HG03460 (cell line): ENCODE data around the gene SLC35B2.

Experiments used
- ATAC-seq: cut with Tn5 transposase; IDR thresholded peaks from one replicate; pipeline ENCODE4 v1.9.1; 2021; ENCODE audit not compliant: unreplicated experiment

SLC35B2 gene

DNA sequence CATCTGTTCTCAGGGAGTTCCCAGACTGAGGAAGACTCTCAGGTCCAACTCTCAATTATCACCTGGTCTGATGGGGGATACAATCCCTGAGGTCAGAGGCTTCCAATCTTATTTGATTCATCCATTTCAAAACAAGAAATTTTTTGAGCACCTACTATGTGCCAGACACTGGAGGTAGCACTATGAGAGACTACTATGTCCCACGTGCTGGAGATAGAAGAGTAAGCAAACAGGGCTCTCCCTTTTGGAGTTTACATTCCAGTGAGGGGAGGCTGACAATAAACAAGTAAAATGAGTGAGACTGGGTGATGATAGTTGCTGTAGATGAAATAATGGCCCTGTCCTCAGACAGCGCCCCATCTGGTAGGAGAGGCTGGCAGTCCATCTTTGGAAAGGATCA is 29.4 kb upstream of the SLC35B2 start:
- ATAC-seq, result no peak

DNA sequence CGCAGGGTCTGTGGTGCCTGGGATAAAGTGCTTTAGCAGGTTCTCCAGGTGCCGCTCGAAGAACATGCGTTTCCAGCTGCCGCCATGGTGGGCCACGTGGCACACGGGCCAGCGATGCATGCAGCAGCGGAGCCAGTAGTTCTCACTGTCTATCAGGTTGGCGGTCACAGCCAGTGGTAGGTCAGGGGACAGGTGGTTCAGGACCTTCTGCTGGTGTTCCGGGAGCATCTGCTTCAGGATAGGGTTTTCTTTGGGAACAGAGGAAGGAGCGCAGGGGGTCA is 28.9 kb upstream of the SLC35B2 start:
- ATAC-seq, result no peak

DNA sequence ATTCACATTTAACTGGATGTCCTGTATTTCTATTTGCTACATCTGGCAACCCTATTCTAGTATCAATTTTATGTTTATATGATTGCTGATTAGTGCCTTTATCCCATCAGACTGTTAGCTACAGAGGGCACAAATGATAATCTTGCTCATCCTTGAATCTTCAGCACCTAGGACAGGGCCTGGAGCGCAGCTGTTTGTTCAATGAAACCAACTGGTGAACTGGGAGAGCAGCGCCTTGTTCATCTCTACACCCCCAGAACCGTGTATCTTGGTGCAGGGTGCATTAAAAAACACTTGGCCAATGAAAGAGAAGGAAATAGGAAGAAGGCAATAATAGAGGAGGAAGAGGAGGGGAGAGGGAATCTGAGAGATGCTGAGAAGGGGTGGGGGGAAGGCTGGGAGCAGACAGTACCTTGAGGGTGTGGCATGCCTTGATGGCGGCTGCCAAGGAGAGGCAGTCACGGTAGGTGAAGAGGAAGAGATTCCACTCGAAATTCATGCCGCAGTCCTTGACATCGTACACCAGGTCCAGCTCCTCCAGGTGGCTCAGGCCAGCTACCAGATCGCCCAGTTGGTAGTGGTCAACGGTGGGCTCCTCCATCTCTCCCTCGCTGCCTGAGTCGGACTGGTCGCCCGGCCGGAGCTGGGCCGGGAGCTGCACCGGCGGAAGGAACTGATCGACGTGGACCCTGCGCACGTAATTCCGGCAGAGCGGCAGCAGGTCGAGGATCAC is 28.4 kb upstream of the SLC35B2 start:
- no peak for ATAC-seq

DNA sequence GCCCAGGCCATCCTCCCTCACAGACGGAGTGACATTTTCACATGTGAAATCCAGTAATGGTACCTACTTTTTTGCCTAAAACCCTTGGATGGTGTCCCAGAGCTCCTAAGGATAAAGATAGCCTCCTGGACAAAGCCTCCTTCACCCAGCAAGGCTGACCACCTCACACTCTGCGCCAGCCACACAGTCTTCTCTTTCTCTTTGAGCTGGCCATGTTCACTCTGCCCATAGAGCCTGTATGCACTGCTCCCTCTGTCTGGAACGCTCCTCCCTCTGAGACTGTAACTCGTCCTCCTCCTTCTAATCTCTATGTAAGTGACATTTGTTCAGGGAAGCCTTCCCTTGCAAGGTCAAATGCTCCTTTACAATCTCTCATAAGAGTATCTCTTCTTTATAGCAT is 27.5 kb upstream of the SLC35B2 start:
- ATAC-seq, result no peak

DNA sequence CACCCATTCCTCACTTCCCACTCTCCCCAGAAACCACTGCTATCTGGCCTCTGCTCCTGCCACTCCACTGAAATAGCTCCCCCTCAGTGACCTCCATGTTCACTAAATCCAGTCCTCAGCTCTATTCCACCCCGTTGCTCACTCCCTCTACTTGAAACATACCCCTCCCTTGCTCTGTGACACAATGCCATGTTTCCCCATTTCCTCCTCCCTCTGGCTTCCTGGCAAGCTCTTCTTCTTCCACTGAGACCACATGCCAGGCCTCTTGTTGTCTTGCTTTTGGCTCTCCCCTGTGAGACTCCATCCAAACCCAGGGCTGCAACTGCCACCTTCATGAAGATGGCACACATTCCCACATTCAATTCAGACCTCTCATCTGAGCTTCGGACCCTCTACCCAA is 26.8 kb upstream of the SLC35B2 start:
- ATAC-seq, result no peak

DNA sequence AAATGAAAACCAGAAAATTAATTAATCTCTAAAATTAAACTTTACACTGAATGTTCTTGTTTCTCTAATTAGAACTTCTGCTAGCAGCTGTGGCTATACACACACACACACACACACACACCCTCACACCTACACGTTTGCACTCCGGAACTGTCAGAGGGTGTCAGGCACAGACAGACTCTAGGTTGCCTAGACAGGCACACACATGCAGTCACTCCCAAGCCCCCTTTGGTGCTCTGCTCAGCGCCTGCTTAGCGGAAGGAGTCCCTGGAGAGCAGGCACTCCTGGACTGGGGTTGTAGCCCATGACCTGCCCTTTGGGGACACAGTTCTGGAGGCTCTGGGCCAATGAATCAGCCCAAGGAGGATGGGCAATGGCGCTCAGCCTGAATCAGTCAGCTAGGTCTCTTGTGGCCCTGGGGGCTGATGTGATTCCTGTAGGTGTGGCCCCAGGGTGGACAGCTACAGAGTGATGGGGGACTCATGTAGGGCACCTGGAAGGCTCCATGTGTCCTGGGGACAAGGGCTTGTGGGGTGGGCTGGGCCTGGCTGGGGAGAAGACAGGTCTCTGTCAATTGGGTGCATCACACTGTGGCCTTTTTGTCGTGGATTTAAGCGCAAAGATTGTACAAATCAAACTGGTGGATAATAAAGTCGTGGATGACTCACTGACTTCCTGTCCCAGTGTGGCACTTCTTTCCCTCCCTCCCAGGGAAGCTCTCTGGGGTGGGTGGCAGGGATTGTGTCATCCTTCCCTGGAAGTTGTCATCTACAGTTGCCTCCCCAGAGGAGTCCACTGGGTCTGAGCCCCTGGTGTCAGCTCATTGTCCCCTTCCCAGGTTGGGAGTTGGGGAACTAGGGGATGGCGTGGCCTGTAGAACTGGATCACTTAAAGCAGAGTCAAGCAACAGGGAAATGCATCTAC is 21.7 kb upstream of the SLC35B2 start:
- no peak for ATAC-seq

DNA sequence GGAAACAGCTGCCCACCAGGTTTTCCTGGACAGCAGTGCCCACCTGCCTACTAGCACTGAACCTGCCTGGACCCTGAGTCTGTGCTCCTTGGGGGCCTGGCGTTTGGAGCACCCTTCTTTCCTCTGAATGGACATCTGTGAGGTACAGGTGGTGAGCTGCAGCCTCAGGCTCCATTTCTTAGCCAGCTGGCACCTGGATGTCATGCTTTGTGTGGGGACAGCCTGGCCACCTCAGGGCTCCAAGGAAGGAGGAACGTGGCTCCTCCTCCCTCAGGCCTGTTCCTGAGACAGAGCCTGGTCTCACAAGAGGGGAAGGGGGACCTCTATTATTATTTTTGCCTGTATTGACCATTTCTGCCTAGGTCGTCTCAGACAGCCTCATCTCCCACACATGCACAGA is 21.0 kb upstream of the SLC35B2 start:
- no peak for ATAC-seq

DNA sequence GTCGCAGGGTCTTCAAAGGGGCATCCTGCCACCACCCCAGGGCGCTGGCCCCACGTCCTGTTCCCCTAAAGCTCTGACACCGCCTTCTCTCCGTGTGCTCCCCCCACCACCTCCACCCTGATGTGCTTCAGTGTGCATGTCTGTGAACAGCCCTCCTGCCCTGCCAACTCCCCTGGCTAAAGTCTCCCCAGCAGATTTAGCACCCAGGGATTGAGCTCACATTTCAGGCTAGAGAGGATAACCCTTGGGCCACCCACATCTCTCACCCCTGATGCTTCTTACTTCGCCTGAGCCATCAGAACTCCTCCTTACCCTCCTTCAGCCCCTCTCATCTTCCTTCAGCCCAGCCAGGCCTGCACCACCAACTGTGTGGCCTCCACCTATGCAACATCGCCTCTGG is 20.4 kb upstream of the SLC35B2 start:
- ATAC-seq, result no peak

DNA sequence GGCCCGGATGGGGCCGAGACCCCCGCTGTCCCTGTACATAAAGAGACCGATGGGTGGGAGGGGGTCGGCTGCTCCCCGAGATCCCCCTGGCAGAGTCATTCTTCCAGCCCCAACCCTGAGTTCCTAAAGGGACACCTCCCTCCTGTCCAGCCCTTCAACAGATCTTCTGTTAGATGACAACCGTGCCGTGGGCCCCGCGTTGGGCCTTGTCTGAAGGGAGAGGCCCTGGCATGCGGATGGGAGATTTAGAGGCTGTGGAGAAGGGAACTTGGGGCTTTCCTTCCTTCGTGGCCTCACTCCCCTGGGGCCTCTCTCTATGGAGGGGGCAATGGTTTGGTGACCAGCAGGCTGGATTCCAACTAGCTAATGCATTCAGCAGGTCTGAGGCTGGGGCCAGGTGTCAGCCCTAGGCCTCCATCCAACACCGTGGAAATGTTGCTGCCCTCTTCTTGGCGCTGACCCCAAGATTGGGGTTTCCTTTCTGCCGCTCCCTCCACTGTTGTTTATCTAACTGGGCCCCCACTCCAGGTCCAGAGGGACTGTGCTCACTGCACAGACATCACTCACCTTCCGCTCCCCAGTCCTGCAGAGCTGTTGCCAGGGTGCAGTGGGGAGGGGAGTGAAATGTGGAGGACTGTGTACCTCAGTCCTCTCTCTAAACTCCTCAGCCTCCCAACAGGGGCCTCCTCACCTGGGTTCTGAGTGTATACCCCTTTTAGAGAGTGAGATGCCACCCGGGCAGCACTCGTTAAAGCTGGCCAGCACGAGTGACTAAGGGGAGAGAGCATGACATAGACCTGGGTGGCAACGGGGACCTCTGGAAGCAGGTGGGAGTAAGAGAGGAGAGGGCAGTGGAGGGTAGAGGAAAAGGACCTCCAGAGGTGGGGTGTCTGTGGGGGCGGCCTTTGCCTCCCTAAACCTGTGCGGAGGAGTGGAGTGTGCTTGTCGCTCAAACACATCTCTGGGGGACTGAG is 19.6 kb upstream of the SLC35B2 start:
- ATAC-seq, result no peak

DNA sequence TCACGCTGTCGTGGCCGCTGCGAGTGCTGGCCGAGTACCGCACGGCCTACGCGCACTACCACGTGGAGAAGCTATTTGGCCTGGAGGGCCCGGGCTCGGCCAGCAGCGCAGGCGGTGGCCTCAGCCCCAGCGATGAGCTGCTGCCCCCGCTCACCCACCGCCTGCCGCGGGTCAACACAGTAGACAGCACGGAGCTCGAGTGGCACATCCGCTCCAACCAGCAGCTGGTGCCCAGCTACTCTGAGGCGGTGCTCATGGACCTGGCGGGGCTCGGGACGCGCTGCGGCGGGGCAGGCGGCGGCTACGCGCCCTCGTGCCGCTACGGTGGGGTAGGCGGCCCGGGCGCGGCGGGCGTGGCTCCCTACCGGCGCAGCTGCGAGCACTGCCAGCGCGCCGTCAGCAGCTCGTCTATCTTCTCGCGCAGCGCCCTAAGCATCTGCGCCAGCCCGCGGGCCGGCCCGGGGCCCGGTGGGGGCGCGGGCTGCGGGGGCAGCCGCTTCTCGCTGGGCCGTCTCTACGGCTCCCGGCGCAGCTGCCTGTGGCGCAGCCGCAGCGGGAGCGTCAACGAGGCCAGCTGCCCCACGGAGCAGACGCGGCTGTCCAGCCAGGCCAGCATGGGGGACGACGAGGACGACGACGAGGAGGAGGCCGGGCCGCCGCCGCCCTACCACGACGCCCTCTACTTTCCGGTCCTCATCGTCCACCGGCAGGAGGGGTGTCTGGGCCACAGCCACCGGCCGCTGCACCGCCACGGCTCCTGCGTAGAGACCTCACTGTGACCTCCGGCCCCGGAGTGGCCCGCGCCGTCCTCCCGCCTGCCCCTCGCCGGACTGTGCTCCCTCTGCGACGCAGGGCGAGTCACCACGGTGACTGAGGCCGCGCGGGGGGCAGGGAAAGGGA is 18.7 kb upstream of the SLC35B2 start:
- no peak for ATAC-seq

DNA sequence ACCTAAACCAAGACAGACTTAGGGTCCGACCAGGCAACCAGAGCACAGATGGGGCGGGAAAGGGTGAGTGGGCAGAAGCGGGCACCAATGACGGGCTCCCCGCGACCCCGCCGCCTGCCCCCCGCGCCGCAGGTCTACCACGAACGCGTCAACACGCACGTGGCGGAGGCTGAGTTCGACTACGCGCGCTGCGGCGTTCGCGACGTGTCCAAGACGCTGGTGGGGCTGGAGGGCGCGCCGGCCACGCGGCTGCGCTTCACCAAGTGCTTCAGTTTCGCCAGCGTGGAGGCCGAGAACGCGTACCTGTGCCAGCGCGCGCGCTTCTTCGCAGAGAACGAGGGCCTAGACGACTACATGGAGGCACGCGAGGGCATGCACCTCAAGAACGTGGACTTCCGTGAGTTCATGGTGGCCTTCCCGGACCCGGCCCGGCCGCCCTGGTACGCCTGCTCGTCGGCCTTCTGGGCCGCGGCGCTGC is 18.0 kb upstream of the SLC35B2 start:
- ATAC-seq, result no peak

DNA sequence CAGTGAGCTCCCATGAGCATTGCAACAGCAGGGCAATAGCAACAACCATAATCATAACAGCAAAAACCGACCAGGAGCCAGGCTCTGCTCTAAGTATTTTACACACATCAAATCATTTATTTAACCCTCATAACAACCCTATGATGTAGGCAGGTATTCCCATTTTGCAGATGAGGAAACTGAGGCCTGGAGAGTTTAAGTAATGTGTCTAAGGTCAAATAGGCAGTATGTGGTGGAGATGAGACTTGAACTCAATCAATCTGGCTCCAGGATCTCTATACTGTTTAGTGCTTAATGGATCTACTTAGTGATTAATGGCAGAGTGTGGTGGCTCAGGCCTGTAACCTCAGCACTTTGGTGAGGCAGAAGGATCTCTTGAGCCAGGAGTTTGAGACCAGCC is 16.3 kb upstream of the SLC35B2 start:
- no peak for ATAC-seq

DNA sequence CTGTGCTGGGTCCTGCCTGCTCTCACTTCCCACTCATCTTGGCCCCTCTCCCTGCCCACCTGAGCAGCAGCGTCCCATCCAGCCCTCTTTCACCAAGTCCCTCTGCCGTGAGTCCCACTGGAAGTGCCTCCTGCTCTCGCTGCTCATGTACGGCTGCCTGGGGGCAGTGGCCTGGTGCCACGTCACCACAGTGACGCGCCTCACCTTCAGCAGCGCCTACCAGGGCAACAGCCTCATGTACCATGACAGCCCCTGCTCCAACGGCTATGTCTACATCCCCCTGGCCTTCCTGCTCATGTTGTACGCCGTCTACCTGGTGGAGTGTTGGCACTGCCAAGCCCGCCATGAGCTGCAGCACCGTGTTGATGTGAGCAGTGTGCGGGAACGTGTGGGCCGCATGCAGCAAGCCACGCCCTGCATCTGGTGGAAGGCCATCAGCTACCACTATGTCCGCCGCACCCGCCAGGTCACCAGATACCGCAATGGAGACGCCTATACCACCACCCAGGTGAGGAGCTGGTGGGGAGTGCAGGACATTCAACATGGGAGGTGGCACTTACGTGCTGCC is 15.8 kb upstream of the SLC35B2 start:
- no peak for ATAC-seq

DNA sequence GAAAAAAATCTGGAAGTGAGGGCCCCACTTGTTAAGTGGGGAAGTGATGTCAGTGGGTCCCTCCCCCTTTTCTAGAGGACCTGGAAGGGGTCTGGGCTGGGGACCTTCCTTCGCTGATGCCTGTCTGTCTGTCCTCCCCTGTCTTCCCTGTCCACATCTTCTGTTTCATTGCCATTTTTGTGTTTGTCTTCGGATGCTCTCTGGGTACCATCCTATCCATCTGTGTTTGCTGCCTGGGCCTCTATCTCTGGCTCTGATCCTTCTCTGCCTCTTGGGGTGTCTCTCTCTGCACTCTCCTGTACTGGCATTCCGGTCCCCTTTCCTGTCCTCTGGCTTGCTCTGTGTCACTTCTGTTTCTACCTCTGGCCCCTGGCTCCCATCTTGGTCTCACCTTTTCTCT is 15.2 kb upstream of the SLC35B2 start:
- ATAC-seq, result no peak

DNA sequence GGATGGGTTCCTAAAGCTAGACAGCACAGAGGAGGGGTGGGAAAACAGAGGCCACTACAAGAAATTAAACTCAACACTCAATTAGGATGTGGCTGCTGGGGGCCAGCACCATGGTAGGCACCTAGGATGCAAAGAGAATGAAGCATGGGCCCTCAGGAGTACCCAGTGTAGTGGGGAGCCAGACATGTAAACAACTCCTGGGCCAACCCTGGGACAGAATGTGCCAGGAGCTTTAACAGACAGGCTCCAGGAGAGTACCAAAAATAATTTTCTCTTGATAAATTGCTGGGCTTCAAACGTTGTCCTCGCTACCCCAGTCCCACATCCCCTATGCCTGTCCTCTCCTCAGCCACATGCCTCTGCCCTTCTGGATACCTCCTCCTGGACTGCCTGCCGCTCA is 14.6 kb upstream of the SLC35B2 start:
- no peak for ATAC-seq

DNA sequence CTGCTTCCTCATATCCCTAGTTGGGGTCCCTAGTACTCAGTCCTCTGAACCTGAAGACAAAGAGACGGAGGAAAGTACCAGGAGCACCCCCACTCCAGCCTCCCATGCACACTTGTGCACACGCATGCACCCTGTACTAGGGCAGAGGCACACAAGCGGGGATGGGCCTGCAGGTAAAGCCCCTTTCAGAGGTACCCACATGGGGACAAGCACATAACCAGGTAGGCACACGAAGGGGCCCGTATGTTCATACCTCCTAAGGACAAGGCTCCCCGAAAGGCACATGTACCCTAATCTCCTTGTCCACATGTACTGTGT is 14.0 kb upstream of the SLC35B2 start:
- no peak for ATAC-seq

DNA sequence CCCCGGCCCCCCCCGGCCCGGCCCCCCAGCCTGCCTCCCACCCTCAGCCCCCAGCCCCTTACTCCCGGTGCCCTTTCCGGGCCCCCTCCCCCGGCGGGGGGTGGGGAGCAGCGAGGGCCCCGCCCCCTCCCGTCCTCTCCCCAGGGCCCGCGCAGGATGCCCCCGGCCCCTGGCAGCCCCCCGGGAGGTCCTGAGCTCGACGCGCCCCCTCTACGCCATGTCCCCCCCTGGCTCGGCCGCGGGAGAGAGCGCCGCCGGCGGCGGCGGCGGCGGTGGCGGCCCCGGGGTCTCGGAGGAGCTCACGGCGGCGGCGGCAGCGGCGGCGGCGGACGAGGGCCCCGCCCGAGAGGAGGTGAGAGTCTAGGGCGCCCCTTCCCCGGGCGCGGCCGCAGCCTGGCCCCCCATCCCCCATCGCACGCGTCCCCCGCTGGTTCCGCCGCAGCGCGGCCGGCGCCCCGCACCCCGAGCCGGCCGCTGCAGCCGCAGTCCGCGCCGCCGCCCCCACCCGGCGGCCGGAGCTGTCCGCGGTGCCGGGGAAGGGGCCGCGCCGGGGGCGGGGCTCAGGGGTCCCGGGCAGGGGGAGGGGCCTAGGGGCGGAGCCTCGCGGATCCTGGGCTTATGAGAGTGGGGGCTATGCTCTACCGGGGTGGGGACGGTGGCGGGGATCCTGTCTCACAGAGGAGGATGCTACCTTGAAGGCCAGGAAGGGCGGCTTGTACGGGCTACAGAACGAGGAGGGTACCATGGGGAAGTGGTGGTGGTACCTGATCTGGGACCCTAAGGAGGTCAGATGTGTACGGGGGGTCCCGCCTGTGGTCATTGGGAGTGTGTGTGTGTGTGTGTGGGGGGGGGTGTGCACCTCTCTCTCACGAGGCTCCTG is 13.4 kb upstream of the SLC35B2 start:
- ATAC-seq, result no peak

DNA sequence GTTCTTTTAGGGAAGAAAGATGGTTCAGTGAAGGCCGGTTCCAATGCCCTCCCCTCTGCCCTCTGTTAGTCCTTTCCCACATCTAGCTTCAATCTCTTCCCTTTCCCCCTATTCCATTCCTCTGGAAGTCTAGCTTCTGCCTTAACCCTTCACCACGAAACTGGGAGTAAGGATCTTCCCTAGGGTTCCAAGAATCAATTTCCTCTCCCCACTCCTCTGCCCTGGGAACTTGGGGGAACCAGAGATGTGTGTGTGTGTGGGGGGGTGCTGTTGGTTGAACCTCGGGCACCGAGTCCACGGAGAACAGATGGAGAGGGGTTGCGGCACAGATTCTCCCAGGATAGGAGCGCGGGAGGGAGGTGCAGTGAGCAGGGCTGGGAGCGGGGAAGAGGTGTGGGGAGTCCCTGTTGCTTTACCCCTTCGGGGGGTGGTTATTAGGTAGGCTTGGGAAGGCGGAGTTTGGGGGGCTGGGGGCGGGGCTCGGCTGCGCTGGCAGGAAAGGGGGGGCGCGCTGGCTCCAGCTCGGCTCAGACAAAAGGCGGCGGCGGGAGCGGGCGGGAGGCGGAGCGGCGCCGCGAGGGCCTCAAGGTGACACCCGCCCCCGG is 12.7 kb upstream of the SLC35B2 start, which contains the start of gene TMEM151B:
TMEM151B (plus strand) TSS at position 530 of the 605 bp plus-strand sequence. CDS start 293 bp downstream, outside the sequence.
- no peak for ATAC-seq
